IMR-90 (cell line): ENCODE data around the gene TBC1D10A. TPM values are rescaled to one million over a fixed set of nuclear protein-coding genes. Genes with fewer than 3 reads are reported as not detected.

Source experiments
- ATAC-seq: fragments of 200-7000 bp; cut with Tn5 transposase; 2 replicates; pipeline ENCODE4 v1.9.1; 2020; ENCODE audit warnings: low read depth, mild to moderate bottlenecking, moderate library complexity
- BruUV-seq: library from RNA; stranded (reverse); fragments of 400-500 nt; replicated peaks from 2 replicates; lab custom pipeline; 2021; lab: Mats Ljungman, UMichigan
- CTCF ChIA-PET: fragments of 300-600 bp; formaldehyde crosslinking; extraction: SDS; loops from one replicate; lab custom pipeline; 2021; ENCODE audit warnings: antibody characterized with exemption; lab: Yijun Ruan, JAX
- POLR2A ChIA-PET: fragments of 300-600 bp; sonication (Branson Sonifier 250); formaldehyde crosslinking; loops from one replicate; lab custom pipeline; 2022; ENCODE audit warnings: antibody characterized with exemption; ENCODE audit not compliant: unreplicated experiment; lab: Charles Lee
- DNase-seq: peaks from one replicate; pipeline ENCODE4 v3.0.0; 2013
- H2AFZ ChIP-seq: replicated peaks from 2 replicates; pipeline ENCODE3; 2013; ENCODE audit warnings: low read length, mild to moderate bottlenecking; ENCODE audit not compliant: poor library complexity
- H2AK5ac ChIP-seq: 2 replicates; pipeline ENCODE4 v1.6.1; 2013; ENCODE audit warnings: low read depth, low read length, inconsistent platforms
- H2AK9ac ChIP-seq: replicated peaks from 2 replicates; pipeline ENCODE3; 2013; ENCODE audit warnings: mild to moderate bottlenecking, low read depth, low read length, moderate library complexity; ENCODE audit not compliant: poor library complexity
- H2BK120ac ChIP-seq: 2 replicates; pipeline ENCODE4 v1.6.1; 2013; ENCODE audit warnings: low read depth, low read length, inconsistent platforms
- H2BK15ac ChIP-seq: 3 replicates; pipeline ENCODE4 v1.6.1; 2013; ENCODE audit warnings: low read depth, low read length, inconsistent platforms
- H2BK20ac ChIP-seq: 2 replicates; pipeline ENCODE4 v1.6.1; 2013; ENCODE audit warnings: low read depth, mild to moderate bottlenecking, inconsistent platforms, low read length, moderate library complexity
- H2BK5ac ChIP-seq: 2 replicates; pipeline ENCODE4 v1.6.1; 2013; ENCODE audit warnings: mild to moderate bottlenecking, low read depth, low read length, inconsistent platforms; ENCODE audit not compliant: poor library complexity, severe bottlenecking
- H3K14ac ChIP-seq: replicated peaks from 2 replicates; pipeline ENCODE4 v1.6.1; 2013; ENCODE audit warnings: low read depth, low read length, inconsistent platforms
- H3K18ac ChIP-seq: 2 replicates; pipeline ENCODE4 v1.6.1; 2013; ENCODE audit warnings: low read depth, low read length, control low read depth
- H3K23ac ChIP-seq: 2 replicates; pipeline ENCODE4 v1.6.1; 2013; ENCODE audit warnings: low read depth, low read length, inconsistent platforms
- H3K27ac ChIP-seq: 2 replicates; pipeline ENCODE4 v1.5.1; 2013; ENCODE audit warnings: mild to moderate bottlenecking, control low read depth, low read length; ENCODE audit not compliant: insufficient read depth
- H3K27me3 ChIP-seq: 2 replicates; pipeline ENCODE4 v1.6.1; 2013; ENCODE audit warnings: low read length; ENCODE audit not compliant: control insufficient read depth, insufficient read depth
- H3K36me3 ChIP-seq: 2 replicates; pipeline ENCODE4 v1.6.1; 2013; ENCODE audit warnings: low read length, mixed read lengths; ENCODE audit not compliant: control insufficient read depth, insufficient read depth
- H3K4ac ChIP-seq: 2 replicates; pipeline ENCODE4 v1.6.1; 2013; ENCODE audit warnings: low read depth, low read length, inconsistent platforms
- H3K4me1 ChIP-seq: 2 replicates; pipeline ENCODE4 v1.6.1; 2013; ENCODE audit warnings: low read length, mixed read lengths; ENCODE audit not compliant: control insufficient read depth, insufficient read depth
- H3K4me2 ChIP-seq: 2 replicates; pipeline ENCODE4 v1.6.1; 2013; ENCODE audit warnings: low read depth, mild to moderate bottlenecking, control low read depth, low read length, moderate library complexity
- H3K4me3 ChIP-seq: 2 replicates; pipeline ENCODE4 v1.5.1; 2013; ENCODE audit warnings: low read depth, mild to moderate bottlenecking, control low read depth, low read length, moderate library complexity; ENCODE audit not compliant: insufficient read depth
- H3K56ac ChIP-seq: 2 replicates; pipeline ENCODE4 v1.6.1; 2013; ENCODE audit warnings: low read length, inconsistent platforms; ENCODE audit not compliant: insufficient read depth; ENCODE audit errors: extremely low read depth
- H3K79me1 ChIP-seq, 2 experiments: 2 replicates each; pipeline ENCODE4 v1.6.1; 2013; ENCODE audit warnings: low read length in 2 of 2, inconsistent platforms in 1 of 2, low read depth in 1 of 2
- H3K9ac ChIP-seq: 2 replicates; pipeline ENCODE4 v1.6.1; 2013; ENCODE audit warnings: low read depth, low read length, control low read depth
- H3K9me1 ChIP-seq: 2 replicates; pipeline ENCODE4 v1.6.1; 2013; ENCODE audit warnings: low read length, inconsistent platforms; ENCODE audit not compliant: insufficient read depth
- H3K9me3 ChIP-seq: 2 replicates; pipeline ENCODE4 v1.6.1; 2013; ENCODE audit warnings: low read length; ENCODE audit not compliant: control insufficient read depth, insufficient read depth
- H4K20me1 ChIP-seq: 2 replicates; pipeline ENCODE4 v1.6.1; 2013; ENCODE audit warnings: low read length, inconsistent platforms; ENCODE audit not compliant: insufficient read depth
- H4K5ac ChIP-seq: 2 replicates; pipeline ENCODE4 v1.6.1; 2013; ENCODE audit warnings: mild to moderate bottlenecking, low read depth, low read length, control low read depth
- H4K8ac ChIP-seq, 2 experiments: 2 replicates each; pipeline ENCODE4 v1.6.1; 2013; ENCODE audit warnings: low read depth in 2 of 2, low read length in 2 of 2, control low read depth in 1 of 2, inconsistent platforms in 1 of 2
- H4K91ac ChIP-seq: 2 replicates; pipeline ENCODE4 v1.6.1; 2013; ENCODE audit warnings: low read depth, low read length, inconsistent platforms; ENCODE audit not compliant: insufficient read depth
- BHLHE40 ChIP-seq: fragments of 150-350 bp; IDR thresholded peaks from 2 replicates; pipeline ENCODE4 v1.6.1; 2016; ENCODE audit warnings: mild to moderate bottlenecking, low read depth, low read length
- MAFK ChIP-seq: IDR thresholded peaks from 2 replicates; pipeline ENCODE4 v1.6.1; 2012; ENCODE audit warnings: low read depth, low read length, improper control_type of control experiment
- MXI1 ChIP-seq: IDR thresholded peaks from 2 replicates; pipeline ENCODE4 v1.6.1; 2012; ENCODE audit warnings: low read depth, mild to moderate bottlenecking, low read length, moderate library complexity, borderline replicate concordance
- NFE2L2 ChIP-seq: fragments of 150-350 bp; IDR thresholded peaks from 2 replicates; pipeline ENCODE4 v1.6.1; 2016; ENCODE audit warnings: low read depth, mild to moderate bottlenecking, low read length
- POLR2A ChIP-seq: IDR thresholded peaks from 2 replicates; pipeline ENCODE4 v1.6.1; 2012; ENCODE audit warnings: mild to moderate bottlenecking, low read depth, low read length
- RCOR1 ChIP-seq: IDR thresholded peaks from 2 replicates; pipeline ENCODE4 v1.6.1; 2012; ENCODE audit warnings: mild to moderate bottlenecking, low read length, improper control_type of control experiment; ENCODE audit not compliant: insufficient replicate concordance
- RFX5 ChIP-seq: IDR thresholded peaks from 2 replicates; pipeline ENCODE4 v1.8.0; 2012; ENCODE audit warnings: low read depth, mild to moderate bottlenecking, low read length, moderate library complexity
- SMC3 ChIP-seq: fragments of 150-350 bp; IDR thresholded peaks from 2 replicates; pipeline ENCODE4 v1.6.1; 2016; ENCODE audit warnings: low read depth, mild to moderate bottlenecking, antibody characterized with exemption, low read length, moderate library complexity
- USF2 ChIP-seq: fragments of 150-350 bp; IDR thresholded peaks from 2 replicates; pipeline ENCODE4 v1.6.1; 2017; ENCODE audit warnings: mild to moderate bottlenecking, antibody characterized with exemption, low read length, low read depth
- WGBS, 2 experiments: methylation state at CpG; one replicate each; pipeline versions ENCODE4 v1.1.5 to v1.1.7; 2013; ENCODE audit warnings: missing lambda C conversion rate in 2 of 2; ENCODE audit not compliant: insufficient read length in 1 of 2; ENCODE audit errors: extremely low coverage in 2 of 2; 5-methylcytosine and 5-hydroxymethylcytosine counted together
- dilution Hi-C: fragments of 300-500 bp; cut with HindIII; formaldehyde crosslinking; loops from one replicate; pipeline ENCODE4 v1.14.3; 2018; ENCODE audit warnings: low sequenced_read_pairs; ENCODE audit not compliant: unreplicated experiment
- in situ Hi-C: fragments of 300-500 bp; cut with MboI; formaldehyde crosslinking; loops from 3 replicates; pipeline ENCODE4 v1.14.3; 2019; ENCODE audit warnings: low sequenced_read_pairs, inconsistent platforms, mixed read lengths
- intact Hi-C: fragments of 100-400 bp; cut with micrococcal nuclease; formaldehyde crosslinking; loops from 2 replicates; pipeline ENCODE4 v1.10.0; 2022
- polyA plus RNA-seq, 3 experiments: library from polyadenylated mRNA; depleted of rRNA; stranded (reverse); fragments of >200 nt; gene quantifications; 2 replicates each; pipeline ENCODE4 v1.2.3, GENCODE V29; 2012; ENCODE audit warnings: low replicate concordance in 1 of 3
- total RNA-seq: library from RNA; depleted of rRNA; stranded (reverse); fragments of >200 nt; gene quantifications from 2 replicates; pipeline ENCODE4 v1.2.3, GENCODE V29; 2012

TBC1D10A gene
- total and polyA plus RNA-seq, 2 of the 4 experiments (the other 2 are of a cell fraction), result 16.3 to 33.1 TPM

GRCh38 chr22:30321461-30321860 is 5.3 kb downstream of the TBC1D10A start:
- Histone ChIP-seq H2BK15ac (no peak overlapping the region), H3K4me2 (no peak overlapping the region), H2BK20ac (no peak overlapping the region), H3K4me3 (no peak overlapping the region), H2AK9ac (no peak overlapping the region), H3K36me3 (peaks cover 18% of the 10 kb centered on the region), H3K9me3 (no peaks in the 10 kb centered on the region), H3K56ac (no peak overlapping the region), H2AK5ac (no peak overlapping the region; the same call in 1 of the 2 replicates), H3K79me1 (peaks cover 46 to 96% of the 10 kb centered on the region in 2 experiments), H3K14ac (no peak overlapping the region), H3K18ac (no peak overlapping the region), H3K23ac (no peak overlapping the region), H3K4ac (no peak overlapping the region), H3K27me3 (no peaks in the 10 kb centered on the region), H2BK120ac (no peak overlapping the region), H3K9me1 (peaks cover 63% of the 10 kb centered on the region), H4K20me1 (peaks cover 83% of the 10 kb centered on the region), H2AFZ (no peak overlapping the region), H3K9ac (no peak overlapping the region), H3K27ac (no peak overlapping the region), H2BK5ac (no peak overlapping the region), H4K8ac (no peak overlapping the region), H3K4me1 (peaks cover 36% of the 10 kb centered on the region), H4K5ac (no peak overlapping the region), H4K91ac (no peak overlapping the region)
- DNase-seq (no peak), ATAC-seq (no peak)
- ChIA-PET POLR2A (no interaction called here), CTCF (no interaction called here)
- WGBS, 2 experiments, result no CpG with 5 or more reads among the region's 2 CpGs
- in situ Hi-C loops, result no loop called here
- intact Hi-C loops, result no loop called here
- dilution Hi-C loops, result no loop called here
- TF ChIP-seq SMC3, result no peak
- TF ChIP-seq RCOR1, result no peak
- TF ChIP-seq USF2, result no peak
- no peak for TF ChIP-seq POLR2A
- TF ChIP-seq MAFK, result no peak
- no peak for TF ChIP-seq BHLHE40
- TF ChIP-seq RFX5, result no peak
- no peak for TF ChIP-seq MXI1
- no peak for TF ChIP-seq NFE2L2
- BruUV-seq, result no TSS peak
